Measurements from ENCODE around the gene MYH13.

MYH13 gene

DNA sequence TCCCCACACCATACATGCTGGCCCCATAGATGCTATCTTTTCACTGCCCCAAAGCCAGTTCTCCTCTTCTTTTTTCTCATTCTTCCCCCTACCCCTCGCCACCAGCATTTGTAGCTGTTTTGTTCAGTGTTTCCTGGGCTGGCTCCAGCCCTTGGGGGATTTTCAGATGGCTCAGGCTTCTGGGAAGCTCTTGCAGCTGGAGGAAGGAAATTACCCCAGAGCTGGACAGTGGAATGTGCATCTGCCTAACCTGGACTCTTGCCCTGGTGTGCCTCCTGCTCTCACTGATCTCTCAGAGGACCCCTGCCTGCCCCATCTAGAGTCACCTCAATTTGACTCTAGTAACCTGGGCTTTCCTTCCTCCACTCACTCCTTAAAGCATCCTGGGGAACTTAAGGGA is 82.8 kb downstream of the MYH13 start:
- H3K4me3 ChIP-seq: no peak overlapping the region
- H3K27me3 ChIP-seq: no peaks in the 10 kb centered on the region
- H3K9ac ChIP-seq: no peak overlapping the region
- H4K20me1 ChIP-seq: no peaks in the 10 kb centered on the region
- no peak overlapping the region for H3K4me2 ChIP-seq
- H3K27ac ChIP-seq: no peak overlapping the region
- H3K9me3 ChIP-seq: no peaks in the 10 kb centered on the region
- no peaks in the 10 kb centered on the region for H3K36me3 ChIP-seq
- no peaks in the 10 kb centered on the region for H3K4me1 ChIP-seq
- TF ChIP-seq Cebpa-rat (IDR thresholded peaks at IDR 0.05): no peak

- no peak overlapping the region for H3K4me2 ChIP-seq
- no peaks in the 10 kb centered on the region for H4K20me1 ChIP-seq
- H3K36me3 ChIP-seq: no peaks in the 10 kb centered on the region
- no peak for TF ChIP-seq Cebpa-rat (IDR thresholded peaks at IDR 0.05)
- H3K27me3 ChIP-seq: no peaks in the 10 kb centered on the region
- H3K4me3 ChIP-seq: no peak overlapping the region
- 0 out of 2 replicates have a peak, but pooled peaks cover 2% of the 10 kb centered on the region for H3K9me3 ChIP-seq
- no peaks in the 10 kb centered on the region for H3K4me1 ChIP-seq
- no peak overlapping the region for H3K27ac ChIP-seq
- no peak overlapping the region for H3K9ac ChIP-seq
Measured at GRCh38 chr17:10286324-10286723, 86.5 kb downstream of the MYH13 start.

GRCh38 chr17:10285896-10286295 is 86.9 kb downstream of the MYH13 start:
- no peak for TF ChIP-seq Cebpa-rat (IDR thresholded peaks at IDR 0.05)
- no peaks in the 10 kb centered on the region for H3K4me1 ChIP-seq
- no peaks in the 10 kb centered on the region for H4K20me1 ChIP-seq
- no peak overlapping the region for H3K27ac ChIP-seq
- H3K9ac ChIP-seq: no peak overlapping the region
- 0 out of 2 replicates have a peak, but pooled peaks cover 4% of the 10 kb centered on the region for H3K9me3 ChIP-seq
- no peaks in the 10 kb centered on the region for H3K27me3 ChIP-seq
- H3K4me3 ChIP-seq: no peak overlapping the region
- H3K36me3 ChIP-seq: no peaks in the 10 kb centered on the region
- no peak overlapping the region for H3K4me2 ChIP-seq

- no peak overlapping the region for H3K4me3 ChIP-seq
- 0 out of 2 replicates have a peak, but pooled peaks cover 4% of the 10 kb centered on the region for H3K9me3 ChIP-seq
- H3K27me3 ChIP-seq: no peaks in the 10 kb centered on the region
- no peaks in the 10 kb centered on the region for H4K20me1 ChIP-seq
- no peak for TF ChIP-seq Cebpa-rat (IDR thresholded peaks at IDR 0.05)
- H3K36me3 ChIP-seq: no peaks in the 10 kb centered on the region
- H3K4me1 ChIP-seq: peaks cover 15% of the 10 kb centered on the region
- H3K4me2 ChIP-seq: no peak overlapping the region
- no peak overlapping the region for H3K9ac ChIP-seq
- no peak overlapping the region for H3K27ac ChIP-seq
Measured at GRCh38 chr17:10280068-10280467, 92.7 kb downstream of the MYH13 start.

DNA sequence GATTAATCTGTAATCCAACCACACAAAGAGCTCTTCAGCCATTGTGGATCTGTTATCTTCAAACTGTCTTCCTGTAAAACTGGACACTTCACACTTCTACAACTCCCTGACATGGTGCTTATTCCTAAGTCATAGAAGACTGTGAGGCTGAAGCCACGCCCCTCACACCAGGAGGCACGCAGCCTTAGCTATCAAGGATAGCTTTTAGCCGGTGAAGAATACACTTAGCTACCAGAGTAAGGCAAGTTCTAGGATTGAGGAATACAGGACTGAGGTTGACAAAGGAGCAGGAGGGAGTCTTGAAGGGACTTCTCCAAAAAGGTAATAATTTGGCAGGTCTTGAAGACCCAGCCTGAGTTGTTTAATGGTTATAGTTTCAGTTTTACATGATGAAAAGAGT is 94.6 kb downstream of the MYH13 start:
- no peaks in the 10 kb centered on the region for H3K27me3 ChIP-seq
- H3K36me3 ChIP-seq: no peaks in the 10 kb centered on the region
- no peak overlapping the region for H3K4me2 ChIP-seq
- H3K9me3 ChIP-seq: 0 out of 2 replicates have a peak, but pooled peaks cover 4% of the 10 kb centered on the region
- no peak overlapping the region for H3K27ac ChIP-seq
- H3K9ac ChIP-seq: no peak overlapping the region
- TF ChIP-seq Cebpa-rat (IDR thresholded peaks at IDR 0.05): no peak
- H4K20me1 ChIP-seq: no peaks in the 10 kb centered on the region
- H3K4me3 ChIP-seq: no peak overlapping the region
- H3K4me1 ChIP-seq: peaks cover 18% of the 10 kb centered on the region

- TF ChIP-seq Cebpa-rat (IDR thresholded peaks at IDR 0.05): no peak
- no peaks in the 10 kb centered on the region for H3K36me3 ChIP-seq
Measured at GRCh38 chr17:10276436-10276835, 96.4 kb downstream of the MYH13 start.

GRCh38 chr17:10275418-10275817 is 97.4 kb downstream of the MYH13 start:
- no peak overlapping the region for H3K9ac ChIP-seq
- no peak for TF ChIP-seq Cebpa-rat (IDR thresholded peaks at IDR 0.05)
- no peak overlapping the region for H3K4me2 ChIP-seq

More at GRCh38 chr17:10276436-10276835, 96.4 kb downstream of the MYH13 start:
- Histone ChIP-seq H3K4me3 (no peak overlapping the region), H3K4me2 (no peak overlapping the region), H3K27me3 (no peaks in the 10 kb centered on the region), H3K27ac (no peak overlapping the region), H3K9me3 (0 out of 2 replicates have a peak, but pooled peaks cover 3% of the 10 kb centered on the region), H3K4me1 (peaks cover 18% of the 10 kb centered on the region), H4K20me1 (no peaks in the 10 kb centered on the region), H3K9ac (no peak overlapping the region)

GRCh38 chr17:10271106-10271562 is 101.7 kb downstream of the MYH13 start:
- H3K4me2 ChIP-seq: no peak overlapping the region
- H4K20me1 ChIP-seq: no peaks in the 10 kb centered on the region
- H3K4me3 ChIP-seq: no peak overlapping the region
- H3K9ac ChIP-seq: no peak overlapping the region
- H3K27me3 ChIP-seq: no peaks in the 10 kb centered on the region
- H3K9me3 ChIP-seq: peaks cover 11% of the 10 kb centered on the region; the same call in 1 of the 2 replicates
- peak; percentile 95 for TF ChIP-seq Cebpa-rat (IDR thresholded peaks at IDR 0.05)
- H3K4me1 ChIP-seq: peaks cover 11% of the 10 kb centered on the region
- no peaks in the 10 kb centered on the region for H3K36me3 ChIP-seq
- no peak overlapping the region for H3K27ac ChIP-seq

More at GRCh38 chr17:10275418-10275817, 97.4 kb downstream of the MYH13 start:
- H3K4me3 ChIP-seq: no peak overlapping the region
- H3K27me3 ChIP-seq: no peaks in the 10 kb centered on the region
- H3K36me3 ChIP-seq: no peaks in the 10 kb centered on the region
- H4K20me1 ChIP-seq: no peaks in the 10 kb centered on the region
- H3K9me3 ChIP-seq: no peaks in the 10 kb centered on the region
- no peak overlapping the region for H3K27ac ChIP-seq
- H3K4me1 ChIP-seq: peaks cover 18% of the 10 kb centered on the region

GRCh38 chr17:10270258-10270657 is 102.5 kb downstream of the MYH13 start:
- Histone ChIP-seq H4K20me1 (no peaks in the 10 kb centered on the region), H3K9ac (no peak overlapping the region), H3K27me3 (no peaks in the 10 kb centered on the region), H3K4me1 (peaks cover 6% of the 10 kb centered on the region), H3K27ac (no peak overlapping the region), H3K36me3 (no peaks in the 10 kb centered on the region), H3K9me3 (peaks cover 11% of the 10 kb centered on the region; the same call in 1 of the 2 replicates), H3K4me3 (no peak overlapping the region), H3K4me2 (no peak overlapping the region)
- TF ChIP-seq Cebpa-rat (IDR thresholded peaks at IDR 0.05): no peak

DNA sequence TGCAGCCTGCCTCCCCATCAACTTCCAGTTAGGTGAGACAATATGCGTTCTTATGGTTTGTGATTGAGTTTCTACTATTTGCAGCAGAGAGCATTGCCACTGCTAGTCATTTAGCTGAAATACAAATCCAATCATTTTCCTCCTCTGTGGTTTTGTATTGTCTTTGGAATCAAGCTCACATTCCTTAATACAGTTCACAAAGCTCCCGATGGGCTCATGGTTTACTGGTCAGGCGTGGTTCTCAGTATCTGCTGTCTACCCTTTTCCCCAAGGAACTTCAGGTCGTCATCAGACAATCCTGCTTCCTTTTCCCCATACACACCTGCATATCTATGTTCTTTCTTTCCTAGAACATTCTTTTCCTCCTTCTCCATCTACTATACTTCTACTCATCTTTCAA is 104.8 kb downstream of the MYH13 start:
- no peak overlapping the region for H3K4me3 ChIP-seq
- H3K9ac ChIP-seq: no peak overlapping the region
- H3K36me3 ChIP-seq: no peaks in the 10 kb centered on the region
- no peak overlapping the region for H3K4me2 ChIP-seq
- H3K9me3 ChIP-seq: peaks cover 11% of the 10 kb centered on the region; the same call in 1 of the 2 replicates
- no peaks in the 10 kb centered on the region for H3K4me1 ChIP-seq
- no peak for TF ChIP-seq Cebpa-rat (IDR thresholded peaks at IDR 0.05)
- no peaks in the 10 kb centered on the region for H3K27me3 ChIP-seq
- H3K27ac ChIP-seq: no peak overlapping the region
- H4K20me1 ChIP-seq: no peaks in the 10 kb centered on the region
